NOMO-1 treated with dmso at 0.1 percent for 144 hours (cell line): ENCODE measurements around the gene IL22.

Experiments
- DNase-seq: peaks from one replicate; lab custom pipeline; 2025; ENCODE audit not compliant: unreplicated experiment; lab: John Stamatoyannopoulos, UW

The IL22 gene

GRCh38 chr12:68253504-68253903 is at the start of gene IL22:
Gene IL22 (minus strand): TSS chr12:68253604. CDS start chr12:68253448, 156 bp downstream.
- DNase-seq = no peak

- no peak for DNase-seq
Observed at GRCh38 chr12:68297929-68298328, 44.5 kb upstream of the IL22 start.

- no peak for DNase-seq
Observed at GRCh38 chr12:68294251-68294650, 40.8 kb upstream of the IL22 start.

GRCh38 chr12:68293347-68293746 is 39.9 kb upstream of the IL22 start:
- no peak for DNase-seq

GRCh38 chr12:68292151-68292943 is 38.9 kb upstream of the IL22 start:
- no peak for DNase-seq

- no peak for DNase-seq
Observed at GRCh38 chr12:68291396-68292036, 38.1 kb upstream of the IL22 start.

GRCh38 chr12:68290126-68290525 is 36.7 kb upstream of the IL22 start:
- DNase-seq = no peak

- no peak for DNase-seq
Observed at GRCh38 chr12:68287106-68287505, 33.7 kb upstream of the IL22 start.

- no peak for DNase-seq
Observed at GRCh38 chr12:68286396-68286795, 33.0 kb upstream of the IL22 start.

GRCh38 chr12:68285541-68285940 is 32.1 kb upstream of the IL22 start:
- DNase-seq = no peak

- DNase-seq = no peak
Observed at GRCh38 chr12:68281322-68282077, 28.1 kb upstream of the IL22 start.

GRCh38 chr12:68280240-68280639 is 26.8 kb upstream of the IL22 start:
- DNase-seq = no peak

- no peak for DNase-seq
Observed at GRCh38 chr12:68279227-68280054, 26.0 kb upstream of the IL22 start.

GRCh38 chr12:68276402-68276930 is 23.1 kb upstream of the IL22 start:
- no peak for DNase-seq

GRCh38 chr12:68272732-68273131 is 19.3 kb upstream of the IL22 start:
- DNase-seq = no peak

GRCh38 chr12:68271346-68271745 is 17.9 kb upstream of the IL22 start:
- DNase-seq = no peak

- no peak for DNase-seq
Observed at GRCh38 chr12:68270358-68270757, 17.0 kb upstream of the IL22 start.

GRCh38 chr12:68269779-68270178 is 16.4 kb upstream of the IL22 start:
- DNase-seq = no peak

GRCh38 chr12:68268967-68269366 is 15.6 kb upstream of the IL22 start:
- DNase-seq = no peak

- no peak for DNase-seq
Observed at GRCh38 chr12:68267892-68268396, 14.5 kb upstream of the IL22 start.

GRCh38 chr12:68264857-68265256 is 11.5 kb upstream of the IL22 start:
- no peak for DNase-seq
